ENCODE results near the gene MAPK10. TPM values are rescaled to one million over a fixed set of nuclear protein-coding genes. Genes with fewer than 3 reads are reported as not detected.

MAPK10 gene
- total RNA-seq, 5 donors from 2014 or later (not counting 1 experiment from before 2014, with no cell fraction given) = 0.07 to 0.35 TPM; not detected in 3

DNA sequence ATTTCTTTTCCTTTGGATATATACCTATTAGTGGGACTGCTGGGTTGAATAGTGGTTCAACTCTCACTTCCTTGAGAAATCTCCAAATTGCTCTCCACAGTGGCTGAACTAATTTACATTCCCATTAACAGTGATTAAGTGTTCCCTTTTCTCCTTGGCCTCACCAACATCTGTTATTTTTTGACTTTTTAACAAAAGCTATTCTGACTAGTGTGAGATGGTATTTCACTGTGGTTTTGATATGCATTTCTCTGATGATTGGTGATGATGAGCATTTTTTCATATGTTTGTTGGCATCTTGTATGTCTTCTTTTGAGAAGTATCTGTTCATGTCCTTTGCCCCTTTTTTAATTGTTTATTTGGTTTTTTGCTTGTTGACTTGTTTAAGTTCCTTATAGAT, 413.0 kb downstream of the MAPK10 start:
- DNase-seq (no peak), ATAC-seq (replicated peaks in 1 of 4) (no peak)
- Histone ChIP-seq H3K36me3 (ENCODE audit: control insufficient read depth in 2 of 2, extremely low read depth in 1 of 2, insufficient read depth in 1 of 2, low read length in 1 of 2) (no peaks in the 10 kb centered on the region), H3K4me1 (ENCODE audit: control insufficient read depth in 1 of 2, extremely low read depth in 1 of 2, insufficient read depth in 2 of 2, low read length in 2 of 2) (no peaks in the 10 kb centered on the region), H3K4me3 (ENCODE audit: control insufficient read depth in 1 of 2, extremely low read depth in 1 of 2, low read length in 1 of 2) (no peak overlapping the region), H3K27me3 (replicated peaks in 1 of 2; ENCODE audit: control insufficient read depth in 2 of 2, extremely low read depth in 1 of 2, insufficient read depth in 2 of 2, low read length in 1 of 2) (no peaks in the 10 kb centered on the region), H3K9me3 (no peaks in the 10 kb centered on the region), H3K27ac (ENCODE audit: low read length) (no peak overlapping the region)
- ChIA-PET POLR2A (no interaction called here), CTCF (no interaction called here)
- Mint-ChIP-seq H3K27me3 (no peaks in the 10 kb centered on the region), H3K36me3 (no peaks in the 10 kb centered on the region), H3K27ac (no peak overlapping the region), H3K4me3 (no peak overlapping the region), H3K4me1 (no peaks in the 10 kb centered on the region), H3K9me3 (no peaks in the 10 kb centered on the region)

DNA sequence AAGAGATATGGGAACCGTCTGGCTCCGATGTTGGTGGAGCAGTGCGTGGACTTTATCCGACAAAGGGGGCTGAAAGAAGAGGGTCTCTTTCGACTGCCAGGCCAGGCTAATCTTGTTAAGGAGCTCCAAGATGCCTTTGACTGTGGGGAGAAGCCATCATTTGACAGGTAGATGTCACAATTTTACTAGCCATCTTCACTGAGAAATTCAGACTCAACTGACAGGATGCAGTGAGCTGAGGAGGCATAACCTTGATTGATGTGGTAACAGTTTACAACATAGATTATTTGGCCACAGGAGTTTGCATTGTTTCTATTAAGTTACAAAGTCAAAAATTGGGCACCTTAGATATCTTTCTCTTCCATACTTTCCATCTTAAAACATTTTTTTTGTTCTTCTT, 417.7 kb downstream of the MAPK10 start:
- ATAC-seq (replicated peaks in 1 of 4) = no peak
- 84% methylated on average over 5 of the region's 5 CpGs for WGBS (ENCODE audit: insufficient coverage)

DNA sequence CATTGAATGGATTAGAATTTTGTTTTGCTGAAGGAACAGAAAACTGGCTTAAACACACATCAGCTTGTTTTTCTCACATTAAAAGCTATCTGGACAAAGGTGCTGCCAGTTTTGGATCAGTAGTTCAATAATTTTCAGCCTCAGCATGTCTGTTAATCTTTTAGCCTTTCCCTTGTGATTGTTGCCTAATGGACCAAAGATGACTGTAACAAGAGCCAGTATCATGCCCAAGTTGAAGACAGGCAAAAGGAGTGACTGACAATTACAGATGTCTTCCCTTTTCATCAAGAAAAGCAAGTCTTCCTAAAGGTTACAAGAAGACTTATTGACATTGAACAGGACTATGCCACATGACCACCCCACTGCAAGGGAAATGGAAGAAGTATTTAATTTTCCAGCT, 419.7 kb downstream of the MAPK10 start:
- POLR2A ChIA-PET = no interaction called here
- no peak overlapping the region for H3K4me3 ChIP-seq (ENCODE audit: control insufficient read depth in 1 of 2, extremely low read depth in 1 of 2, low read length in 1 of 2)
- no peak overlapping the region for H3K27ac Mint-ChIP-seq
- no peaks in the 10 kb centered on the region for H3K27me3 Mint-ChIP-seq
- no peaks in the 10 kb centered on the region for H3K4me1 Mint-ChIP-seq
- H3K36me3 ChIP-seq (ENCODE audit: control insufficient read depth in 2 of 2, extremely low read depth in 1 of 2, insufficient read depth in 1 of 2, low read length in 1 of 2) = no peaks in the 10 kb centered on the region
- no peaks in the 10 kb centered on the region for H3K36me3 Mint-ChIP-seq
- no peaks in the 10 kb centered on the region for H3K27me3 ChIP-seq (replicated peaks in 1 of 2; ENCODE audit: control insufficient read depth in 2 of 2, extremely low read depth in 1 of 2, insufficient read depth in 2 of 2, low read length in 1 of 2)
- H3K4me1 ChIP-seq (ENCODE audit: control insufficient read depth in 1 of 2, extremely low read depth in 1 of 2, insufficient read depth in 2 of 2, low read length in 2 of 2) = no peaks in the 10 kb centered on the region
- H3K27ac ChIP-seq (ENCODE audit: low read length) = no peak overlapping the region
- no peak for DNase-seq
- no peaks in the 10 kb centered on the region for H3K9me3 ChIP-seq
- no peak overlapping the region for H3K4me3 Mint-ChIP-seq
- no peak for ATAC-seq (replicated peaks in 1 of 4)
- H3K9me3 Mint-ChIP-seq = peaks cover 0 to 4% (median 0%) of the 10 kb centered on the region in 3 donors
- CTCF ChIA-PET = no interaction called here

More for the DNA sequence above, 417.7 kb downstream of the MAPK10 start:
- H3K27ac Mint-ChIP-seq = no peak overlapping the region
- Histone ChIP-seq H3K9me3 (no peaks in the 10 kb centered on the region), H3K27ac (ENCODE audit: low read length) (no peak overlapping the region), H3K27me3 (replicated peaks in 1 of 2; ENCODE audit: control insufficient read depth in 2 of 2, extremely low read depth in 1 of 2, insufficient read depth in 2 of 2, low read length in 1 of 2) (no peaks in the 10 kb centered on the region), H3K36me3 (ENCODE audit: control insufficient read depth in 2 of 2, extremely low read depth in 1 of 2, insufficient read depth in 1 of 2, low read length in 1 of 2) (no peaks in the 10 kb centered on the region), H3K4me1 (ENCODE audit: control insufficient read depth in 1 of 2, extremely low read depth in 1 of 2, insufficient read depth in 2 of 2, low read length in 2 of 2) (no peaks in the 10 kb centered on the region), H3K4me3 (ENCODE audit: control insufficient read depth in 1 of 2, extremely low read depth in 1 of 2, low read length in 1 of 2) (no peak overlapping the region)
- ChIA-PET POLR2A (no interaction called here), CTCF (no interaction called here)
- no peak overlapping the region for H3K4me3 Mint-ChIP-seq
- H3K27me3 Mint-ChIP-seq = no peaks in the 10 kb centered on the region
- H3K36me3 Mint-ChIP-seq = no peaks in the 10 kb centered on the region
- H3K9me3 Mint-ChIP-seq = no peaks in the 10 kb centered on the region
- no peaks in the 10 kb centered on the region for H3K4me1 Mint-ChIP-seq
- no peak for DNase-seq

Other genes with a start within 250 kb of the MAPK10 start
- gene PTPN13, start 234.3 kb upstream of the MAPK10 start, total RNA-seq = 1 to 10 TPM in 4 of 5 donors, under 1 TPM in 1; 0.90 to 8.1 (median 5.2) TPM